ENCODE data around the gene SRPK3.
"Not testable (repeated sequence)": the region's sequence is repeated elsewhere in the genome, so short reads cannot be mapped to it uniquely, and the experiment has no call there.

The SRPK3 gene

DNA sequence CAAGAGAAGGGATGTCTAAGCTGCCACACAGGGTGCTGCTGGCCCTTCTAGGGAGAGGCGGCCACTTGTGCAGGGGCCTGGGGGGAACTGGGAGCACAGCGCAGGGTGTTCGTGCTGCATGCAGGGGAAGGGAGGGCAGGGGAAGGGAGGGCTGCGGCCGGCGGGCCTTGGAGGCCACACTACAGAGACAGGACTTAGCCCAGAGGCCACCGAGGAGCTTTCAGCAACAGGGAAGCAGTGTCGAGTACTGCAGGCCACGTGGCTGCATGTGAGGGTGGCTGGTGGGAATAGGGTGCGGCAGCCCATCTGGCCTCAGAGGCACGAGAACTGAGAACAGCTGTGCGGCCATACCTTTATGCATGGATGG, 35.8 kb upstream of the SRPK3 start:
- not testable (repeated sequence) for DNase-seq (ENCODE audit: low read depth in 1 of 2, low spot score in 1 of 2)

DNA sequence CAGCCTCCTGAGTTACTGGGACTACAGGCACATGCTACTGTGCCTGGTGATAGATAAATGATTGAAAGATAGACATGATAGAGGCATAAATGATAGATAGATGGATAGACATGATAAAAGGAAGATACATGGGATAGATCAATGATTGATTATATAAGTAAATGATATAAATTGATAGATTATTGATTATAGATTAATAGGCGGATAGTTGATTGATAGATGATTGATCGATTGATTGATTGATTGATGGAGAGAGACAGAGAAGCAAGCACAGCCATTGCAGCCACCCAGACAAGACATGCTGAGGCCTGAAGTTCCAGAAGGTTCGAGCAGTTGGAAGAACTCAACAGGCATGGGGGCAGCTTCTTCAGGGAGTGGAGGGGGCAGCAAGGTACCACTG, 34.5 kb upstream of the SRPK3 start:
- no peak for DNase-seq (ENCODE audit: low read depth in 1 of 2, low spot score in 1 of 2)

DNA sequence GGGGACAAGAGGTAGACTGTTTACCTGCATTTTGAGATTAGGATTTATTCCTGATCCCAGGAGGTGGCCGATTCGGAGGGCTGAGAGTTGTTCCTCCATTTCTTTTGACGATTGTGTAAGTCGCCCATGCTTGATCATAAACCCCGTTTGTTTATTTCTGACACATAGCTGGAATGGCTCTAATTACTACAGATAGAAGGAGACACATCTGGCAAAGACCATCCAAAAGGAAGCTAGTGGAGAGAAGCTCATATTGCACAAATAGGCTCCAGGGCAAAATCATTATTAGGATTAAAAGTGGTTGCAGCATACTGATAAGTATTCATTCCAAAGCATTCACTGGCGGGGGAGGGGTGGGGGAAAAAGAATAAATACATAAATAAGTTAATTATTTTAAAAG, 33.9 kb upstream of the SRPK3 start:
- DNase-seq (ENCODE audit: low read depth in 1 of 2, low spot score in 1 of 2) = not testable (repeated sequence)

DNA sequence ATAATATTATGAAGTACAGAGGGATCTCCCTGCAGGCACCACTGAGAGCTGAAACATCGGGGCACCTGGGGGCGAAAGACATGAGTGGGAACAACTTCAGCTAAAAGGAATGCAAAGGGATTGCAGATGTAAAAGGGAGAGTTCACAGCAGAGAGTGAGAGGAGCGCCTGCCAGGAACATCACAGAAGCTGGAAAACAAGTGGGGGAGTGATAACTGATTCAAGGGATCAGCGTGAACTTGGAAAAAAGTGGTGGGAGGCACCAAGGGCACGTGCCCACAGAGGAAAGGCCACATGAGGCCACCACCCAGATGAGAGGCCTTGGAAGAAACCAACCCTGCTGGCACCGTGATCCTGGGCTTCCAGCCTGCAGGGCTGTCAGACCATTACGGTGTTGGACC, 31.8 kb upstream of the SRPK3 start:
- not testable (repeated sequence) for DNase-seq (ENCODE audit: low read depth in 1 of 2, low spot score in 1 of 2)

DNA sequence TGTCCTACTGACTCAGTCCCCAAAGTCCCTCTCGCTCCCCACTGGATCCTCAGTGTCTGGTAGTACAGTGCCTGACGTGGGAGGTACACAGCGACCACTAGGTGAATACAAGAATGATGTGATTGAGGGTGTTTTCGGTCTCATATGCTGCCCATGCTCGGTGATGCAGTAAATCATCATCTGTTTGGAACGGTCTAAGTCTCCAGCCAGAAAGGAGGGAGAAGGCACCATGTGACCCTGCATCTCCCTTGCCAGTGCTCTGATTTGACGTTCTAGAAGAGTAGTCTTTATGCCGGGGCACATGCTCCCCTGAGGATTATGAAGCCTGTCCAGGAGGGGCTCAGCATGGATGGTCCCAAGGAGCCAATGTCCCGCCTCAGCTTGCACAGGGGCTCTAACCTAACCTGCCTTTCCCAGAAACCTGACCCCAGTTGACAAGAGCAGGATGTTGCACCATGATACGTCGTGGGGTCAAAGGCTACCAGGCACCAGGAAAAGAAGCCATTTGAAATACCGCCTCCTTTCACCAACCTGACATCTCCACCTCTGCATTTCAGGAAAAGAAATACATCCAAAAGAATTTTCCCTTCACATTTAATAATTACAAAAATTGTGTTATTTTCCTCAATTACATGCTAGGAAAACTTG, 30.6 kb upstream of the SRPK3 start:
- no peak for DNase-seq (ENCODE audit: low read depth in 1 of 2, low spot score in 1 of 2)

DNA sequence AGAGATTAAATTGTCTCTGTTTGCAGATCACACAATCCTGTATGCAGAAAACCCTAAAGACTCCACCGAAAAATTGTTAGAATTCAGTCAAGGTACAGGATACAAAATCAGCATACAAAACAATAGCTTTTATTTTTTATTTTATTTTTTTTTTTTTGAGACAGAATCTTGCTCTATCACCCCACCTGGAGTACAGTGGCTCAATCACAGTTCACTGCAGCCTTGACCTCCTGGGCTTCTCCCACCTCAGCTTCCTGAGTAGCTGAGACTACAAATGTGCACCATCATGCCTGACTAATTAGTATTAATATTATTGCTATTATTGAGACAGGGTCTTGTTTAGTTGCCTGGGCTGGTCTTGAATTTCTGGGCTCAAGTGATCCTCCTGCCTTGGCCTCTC, 25.7 kb upstream of the SRPK3 start:
- no peak for DNase-seq (ENCODE audit: low read depth in 1 of 2, low spot score in 1 of 2)

DNA sequence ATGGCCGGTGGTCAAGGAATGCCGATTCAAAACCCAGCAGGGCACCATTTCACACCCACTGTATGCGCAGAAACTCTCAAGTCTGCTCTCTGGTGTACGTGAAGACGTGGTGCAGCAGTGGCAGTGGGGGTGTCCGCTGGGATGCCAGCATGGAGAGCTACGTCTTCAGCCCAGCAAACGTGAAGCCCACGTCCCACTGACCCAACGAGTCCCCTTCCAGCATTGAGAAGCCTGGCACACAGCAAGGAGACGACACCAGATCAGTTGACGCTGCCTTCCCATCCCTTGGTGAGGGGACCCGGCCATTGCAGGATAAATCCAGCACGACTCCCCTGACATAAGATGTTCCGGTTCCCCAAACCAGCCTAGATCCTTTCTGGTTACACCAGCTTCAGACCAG, 19.0 kb upstream of the SRPK3 start:
- no peak for DNase-seq (ENCODE audit: low read depth in 1 of 2, low spot score in 1 of 2)

DNA sequence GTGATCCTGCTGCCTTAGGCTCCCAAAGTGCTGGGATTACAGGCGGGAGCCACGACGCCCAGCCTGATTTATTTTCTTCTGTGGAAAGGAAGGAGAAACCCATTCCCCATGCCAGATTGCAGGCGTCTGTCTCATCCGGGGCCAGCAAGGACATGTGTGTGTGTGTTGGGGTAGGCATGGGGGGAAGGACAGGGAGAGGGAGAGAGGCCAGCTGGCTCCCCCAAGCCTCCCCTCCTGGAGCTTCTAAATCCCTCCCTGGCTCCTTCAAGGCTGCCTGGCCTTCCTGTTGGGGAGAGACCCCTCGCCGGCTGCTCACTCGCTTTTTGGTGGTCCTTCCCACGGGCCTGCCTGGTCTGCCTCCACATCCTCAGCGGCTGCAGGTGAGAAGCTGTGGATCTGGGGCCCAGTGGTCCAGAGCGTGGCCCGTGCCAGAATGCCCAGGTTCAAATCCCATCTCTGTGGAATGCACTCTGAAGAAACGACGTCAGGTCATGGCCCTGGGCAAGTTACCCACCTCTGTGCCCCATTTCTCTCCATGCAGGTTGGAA, 18.1 kb upstream of the SRPK3 start:
- no peak for DNase-seq (ENCODE audit: low read depth in 1 of 2, low spot score in 1 of 2)

DNA sequence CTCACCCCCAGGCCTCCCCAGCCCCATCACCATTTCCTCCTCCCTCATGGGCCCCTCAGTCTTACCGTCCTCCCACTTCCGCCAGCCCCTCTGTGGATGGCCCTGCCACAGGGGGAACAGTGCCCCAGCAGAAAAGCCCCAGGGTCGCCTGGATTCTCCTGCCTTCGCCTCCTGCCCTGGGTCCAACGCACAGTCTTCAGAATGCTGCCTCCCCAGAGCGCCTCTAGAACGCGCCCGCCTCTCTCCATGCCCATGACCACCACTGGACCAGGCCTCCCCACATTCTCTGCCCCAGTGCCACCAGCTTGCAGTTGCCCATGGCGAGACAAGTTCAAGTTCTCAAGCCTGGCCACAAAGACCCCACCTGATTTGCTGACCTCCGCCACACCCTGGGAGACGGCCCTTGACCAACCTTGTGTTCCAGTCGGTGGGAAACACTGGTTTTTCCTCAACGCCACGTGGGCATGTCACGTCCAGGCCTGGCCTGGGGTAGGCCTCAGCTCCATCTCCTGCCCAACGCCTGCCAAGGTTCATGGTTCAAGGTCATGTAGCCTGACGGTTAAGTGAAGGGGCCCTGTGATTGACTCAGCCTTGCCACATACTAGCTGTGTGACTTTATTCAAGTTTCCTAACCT, 17.4 kb upstream of the SRPK3 start:
- no peak for DNase-seq (ENCODE audit: low read depth in 1 of 2, low spot score in 1 of 2)

DNA sequence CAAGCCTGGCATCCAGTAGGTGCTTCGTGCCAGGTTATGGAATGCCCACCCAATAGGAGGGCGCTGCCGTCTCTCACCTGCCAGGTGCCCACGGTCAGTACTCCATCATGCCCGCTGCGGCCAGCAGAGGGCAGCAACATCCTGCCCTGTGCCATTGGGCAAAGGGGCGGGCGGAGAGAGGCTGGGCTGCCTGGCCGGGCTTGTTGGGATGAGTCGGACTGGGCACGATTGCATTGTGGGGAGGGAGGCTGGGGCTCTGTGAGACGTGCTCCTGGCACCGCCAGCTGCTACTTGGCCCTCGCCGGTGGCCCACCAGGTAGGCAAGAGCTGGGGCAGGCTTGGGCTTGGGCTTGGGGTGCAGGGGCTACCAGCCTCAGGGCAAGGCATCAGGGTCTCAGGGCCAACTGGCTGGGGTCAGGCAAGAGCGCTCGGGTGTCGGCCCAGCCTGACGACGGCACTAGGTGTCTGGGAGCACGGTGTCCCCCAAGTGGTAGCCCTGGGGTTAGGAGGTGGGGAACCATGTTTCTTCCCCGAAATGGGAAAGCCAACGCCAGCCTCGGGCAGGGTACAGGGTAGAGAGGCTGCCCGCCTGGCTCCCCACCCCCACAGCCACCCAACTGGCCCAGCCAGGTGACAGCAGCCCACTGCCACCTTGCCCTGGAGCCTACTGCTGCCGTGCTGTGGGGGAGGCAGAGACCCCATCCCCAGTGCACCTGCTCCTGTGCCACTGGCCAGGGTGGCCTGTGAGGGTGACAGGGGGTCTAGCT, 16.7 kb upstream of the SRPK3 start, which contains the start of gene PLXNB3:
PLXNB3 (plus strand) TSS at position 261 of the 767 bp plus-strand sequence. CDS start 1,287 bp downstream, outside the sequence.
- peak; percentile 51 to 60 for DNase-seq (ENCODE audit: low read depth in 1 of 2, low spot score in 1 of 2)

DNA sequence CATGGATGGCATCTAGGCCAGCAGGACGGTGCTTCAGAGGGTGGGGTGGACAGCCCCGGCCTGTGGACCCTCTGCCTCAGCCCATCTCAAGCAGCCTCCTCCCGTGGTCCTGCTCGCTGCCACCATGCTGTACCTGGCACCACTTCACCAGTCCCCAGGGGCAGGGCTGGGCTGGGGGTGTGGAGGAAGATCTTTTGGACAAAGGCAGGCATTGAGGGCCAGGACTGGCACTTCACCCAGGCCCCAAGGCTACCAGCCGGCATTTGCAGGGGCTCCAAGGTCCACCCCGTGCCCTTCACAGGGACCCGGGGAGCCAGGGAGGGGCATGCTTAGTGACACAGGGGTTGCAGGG, 16.1 kb upstream of the SRPK3 start:
- no peak for DNase-seq (ENCODE audit: low read depth in 1 of 2, low spot score in 1 of 2)

DNA sequence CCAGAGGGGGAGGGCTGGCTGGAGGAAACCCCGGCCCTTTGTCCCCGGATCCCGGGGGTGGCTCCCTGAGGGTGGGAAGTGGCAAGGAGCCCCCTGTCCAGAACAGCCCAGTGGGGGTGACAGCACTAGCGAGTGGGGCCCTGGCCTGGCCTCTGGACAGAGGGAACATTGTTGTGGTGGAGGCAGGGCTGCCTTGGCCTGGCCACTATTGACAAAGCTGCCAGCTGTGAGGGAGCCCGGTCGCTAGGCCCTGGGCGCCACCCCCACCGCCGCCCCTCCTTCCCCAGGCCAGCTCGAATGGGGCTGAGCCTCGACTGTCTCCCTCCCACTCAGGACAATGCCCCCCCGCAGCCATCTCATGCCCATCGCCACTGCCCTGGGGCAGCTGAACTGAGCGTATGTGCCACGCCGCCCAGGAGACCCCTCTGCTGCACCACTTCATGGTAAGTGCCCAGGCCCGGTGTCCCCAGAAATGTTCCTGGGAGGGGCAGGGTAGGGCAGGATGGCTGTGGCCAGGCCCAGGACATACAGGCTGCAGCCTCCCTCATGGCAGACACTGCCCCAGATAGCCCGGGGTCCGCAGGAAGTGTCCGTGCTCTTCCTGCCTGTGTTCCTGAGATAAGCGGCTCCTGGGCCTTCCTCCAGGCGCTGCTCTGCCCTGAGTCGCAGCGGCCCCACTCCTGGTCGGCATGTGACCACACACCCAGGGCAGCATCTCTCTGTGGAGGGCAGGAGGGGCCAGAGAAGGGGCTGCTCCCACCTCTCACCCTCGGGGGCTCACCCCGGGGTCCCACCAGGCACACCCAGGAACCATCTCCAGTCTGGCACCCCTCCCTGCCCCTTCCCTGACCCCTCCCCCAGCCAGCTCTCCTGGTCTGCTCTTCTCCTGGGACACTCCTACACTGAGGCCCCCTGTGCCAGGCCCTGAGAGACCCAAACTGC, 15.4 kb upstream of the SRPK3 start:
- no peak for DNase-seq (ENCODE audit: low read depth in 1 of 2, low spot score in 1 of 2)

DNA sequence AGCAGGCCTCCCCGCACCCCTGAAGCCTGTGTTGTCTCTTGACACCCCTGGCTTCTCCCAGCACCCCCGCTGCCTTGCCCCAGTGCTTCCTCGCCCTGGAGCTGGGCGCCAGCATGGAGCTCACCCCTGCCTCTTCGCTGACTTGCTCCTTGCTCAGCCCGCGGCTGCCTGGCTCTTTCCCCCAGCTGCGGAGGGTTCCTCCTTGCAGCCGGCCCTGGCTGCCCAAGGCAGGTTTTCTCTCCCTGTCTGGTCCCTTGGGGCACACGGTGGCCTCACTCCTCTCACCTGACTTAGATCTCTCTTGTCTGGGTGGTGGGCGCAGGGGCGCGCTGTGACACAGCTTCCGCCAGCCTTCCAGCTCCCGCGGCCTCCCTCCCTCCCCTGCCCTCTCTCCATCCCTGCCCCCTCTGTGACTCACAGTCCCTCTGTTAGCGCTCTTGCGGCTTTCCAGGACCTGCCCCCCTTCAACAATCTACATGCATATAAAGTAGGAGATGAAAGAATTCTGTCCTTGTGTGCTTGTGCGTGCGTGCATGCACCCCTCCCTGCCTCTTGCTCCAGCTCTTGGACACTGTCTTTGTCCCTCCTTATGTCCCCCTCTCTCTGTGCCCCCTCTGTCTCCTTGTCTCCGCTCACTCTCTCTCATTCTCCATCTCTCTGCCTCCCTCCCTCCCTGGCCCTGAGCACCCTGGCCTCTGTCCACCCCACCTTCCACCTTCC, 14.6 kb upstream of the SRPK3 start:
- DNase-seq (ENCODE audit: low read depth in 1 of 2, low spot score in 1 of 2) = peak in 1 of 2 donors; percentile 8

DNA sequence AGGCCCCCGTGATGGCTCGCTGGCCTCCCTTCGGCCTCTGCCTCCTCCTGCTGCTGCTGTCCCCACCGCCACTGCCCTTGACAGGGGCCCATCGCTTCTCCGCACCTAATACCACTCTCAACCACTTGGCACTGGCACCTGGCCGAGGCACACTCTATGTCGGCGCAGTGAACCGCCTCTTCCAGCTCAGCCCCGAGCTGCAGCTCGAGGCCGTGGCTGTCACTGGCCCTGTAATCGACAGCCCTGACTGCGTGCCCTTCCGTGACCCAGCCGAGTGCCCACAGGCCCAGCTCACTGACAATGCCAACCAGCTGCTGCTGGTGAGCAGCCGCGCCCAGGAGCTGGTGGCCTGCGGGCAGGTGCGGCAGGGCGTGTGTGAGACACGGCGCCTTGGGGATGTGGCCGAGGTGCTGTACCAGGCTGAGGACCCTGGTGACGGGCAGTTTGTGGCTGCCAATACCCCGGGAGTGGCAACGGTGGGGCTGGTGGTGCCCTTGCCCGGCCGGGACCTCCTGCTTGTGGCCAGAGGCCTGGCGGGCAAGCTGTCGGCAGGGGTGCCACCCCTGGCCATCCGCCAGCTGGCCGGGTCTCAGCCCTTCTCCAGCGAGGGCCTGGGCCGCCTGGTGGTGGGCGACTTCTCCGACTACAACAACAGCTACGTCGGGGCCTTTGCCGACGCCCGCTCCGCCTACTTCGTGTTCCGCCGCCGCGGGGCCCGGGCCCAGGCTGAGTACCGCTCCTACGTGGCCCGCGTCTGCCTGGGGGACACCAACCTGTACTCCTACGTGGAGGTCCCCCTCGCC, 13.8 kb upstream of the SRPK3 start:
- no peak for DNase-seq (ENCODE audit: low read depth in 1 of 2, low spot score in 1 of 2)

DNA sequence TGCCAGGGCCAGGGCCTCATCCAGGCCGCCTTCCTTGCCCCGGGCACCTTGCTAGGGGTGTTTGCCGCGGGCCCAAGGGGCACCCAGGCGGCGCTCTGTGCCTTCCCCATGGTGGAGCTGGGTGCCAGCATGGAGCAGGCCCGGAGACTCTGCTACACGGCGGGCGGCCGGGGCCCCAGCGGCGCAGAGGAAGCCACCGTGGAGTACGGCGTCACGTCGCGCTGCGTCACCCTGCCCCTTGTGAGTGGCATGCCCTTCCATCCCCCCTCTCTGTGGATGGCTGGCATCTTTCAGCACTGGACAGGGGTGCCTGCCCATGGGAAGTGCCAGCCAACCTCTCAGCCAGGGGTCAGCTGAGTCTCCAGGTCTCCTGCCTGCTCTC, 13.2 kb upstream of the SRPK3 start:
- no peak for DNase-seq (ENCODE audit: low read depth in 1 of 2, low spot score in 1 of 2)

DNA sequence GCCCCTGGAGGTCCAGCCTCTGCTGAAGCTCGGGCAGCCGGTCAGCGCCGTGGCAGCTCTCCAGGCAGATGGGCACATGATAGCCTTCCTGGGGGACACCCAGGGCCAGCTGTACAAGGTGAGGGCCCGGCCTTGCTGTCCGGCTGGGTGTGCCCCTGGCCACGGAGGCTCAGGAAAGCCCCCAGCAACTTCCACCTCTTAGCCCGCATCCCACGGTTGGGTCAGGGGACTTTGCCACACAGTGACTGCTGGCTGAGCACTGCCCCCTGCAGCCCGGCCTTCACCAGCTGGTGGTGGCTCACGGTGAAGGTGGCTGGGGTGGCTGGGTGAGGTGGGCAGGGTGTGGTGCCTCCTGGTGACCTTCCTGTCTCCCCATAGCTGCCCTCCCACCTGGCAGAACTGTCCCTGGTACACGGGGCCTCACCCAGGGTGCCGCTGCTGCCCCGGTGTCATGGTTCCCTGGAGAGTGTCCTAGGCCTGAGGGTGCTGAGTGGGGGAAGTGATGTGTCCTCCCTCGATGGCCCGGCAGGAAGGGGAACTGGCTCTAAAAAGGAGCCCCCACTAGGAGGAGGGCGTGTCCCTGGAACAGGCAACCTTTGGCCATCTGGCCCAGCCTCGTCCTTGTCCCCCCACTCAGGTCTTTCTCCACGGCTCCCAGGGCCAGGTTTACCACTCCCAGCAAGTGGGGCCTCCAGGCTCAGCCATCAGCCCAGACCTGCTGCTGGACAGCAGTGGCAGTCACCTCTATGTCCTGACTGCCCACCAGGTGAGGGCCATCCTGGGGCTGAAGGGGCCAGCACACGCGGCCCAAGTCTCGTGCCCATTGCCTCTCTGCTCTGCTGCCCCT, 12.3 kb upstream of the SRPK3 start:
- no peak for DNase-seq (ENCODE audit: low read depth in 1 of 2, low spot score in 1 of 2)

DNA sequence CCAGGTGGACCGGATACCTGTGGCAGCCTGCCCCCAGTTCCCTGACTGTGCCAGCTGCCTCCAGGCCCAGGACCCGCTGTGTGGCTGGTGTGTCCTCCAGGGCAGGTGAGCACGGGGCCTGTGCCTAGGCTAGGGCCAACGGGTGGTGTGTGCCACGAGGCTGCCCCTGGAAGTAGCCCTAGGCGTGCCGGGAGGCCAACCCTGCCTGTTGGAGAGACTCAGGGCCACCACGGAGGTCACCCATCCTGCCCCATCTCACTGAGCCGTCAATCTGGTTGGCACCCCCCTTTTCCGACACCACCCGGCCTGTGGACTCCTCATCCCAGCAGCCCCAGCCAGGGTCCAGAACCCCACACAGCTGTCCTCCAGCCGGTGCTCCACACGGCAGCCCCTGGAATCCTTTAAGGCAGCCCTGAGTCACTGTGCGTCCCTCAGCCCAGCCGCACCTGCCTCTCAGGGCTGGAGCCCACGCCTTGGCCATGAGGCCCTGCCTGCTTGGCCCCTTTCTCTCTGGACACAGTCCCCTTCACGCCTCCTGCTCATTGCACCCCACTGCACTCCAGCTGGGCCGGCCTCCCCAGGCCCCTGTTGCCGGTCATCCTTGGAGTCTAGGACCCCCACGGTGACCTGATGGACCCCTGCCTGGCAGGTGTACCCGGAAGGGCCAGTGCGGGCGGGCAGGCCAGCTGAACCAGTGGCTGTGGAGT, 11.5 kb upstream of the SRPK3 start:
- no peak for DNase-seq (ENCODE audit: low read depth in 1 of 2, low spot score in 1 of 2)

All from stimulated activated CD4-positive, alpha-beta T cell treated with anti-CD3 and anti-CD28 coated beads, Interleukin-15, amount 100 ng/mL, for 1 hour (primary cell).